Ascending aorta (tissue), 2 donors: ENCODE measurements around the gene SERPINA3. TPM values are rescaled to one million over a fixed set of nuclear protein-coding genes. Genes with fewer than 3 reads are reported as not detected.
A peak's percentile ranks its signal among the peaks of the same experiment; 100 is the strongest.

ENCODE experiments used
- DNase-seq, 2 donors: peaks; one replicate each; pipeline ENCODE4 v3.0.0-alpha.2; 2019; ENCODE audit warnings: low spot score in 2 of 2
- H3K27ac ChIP-seq, 2 donors: fragments of 200-600 bp; sonication (generic); one replicate each; pipeline ENCODE4 v1.5.1; 2016 to 2017; ENCODE audit warnings: mild to moderate bottlenecking in 1 of 2
- H3K27me3 ChIP-seq: fragments of 200-600 bp; sonication (generic); one replicate; pipeline ENCODE4 v1.5.1; 2017
- H3K36me3 ChIP-seq, 2 donors: fragments of 200-600 bp; sonication (generic); one replicate each; pipeline ENCODE4 v1.5.1; 2016
- H3K4me1 ChIP-seq, 2 donors: fragments of 200-600 bp; sonication (generic); one replicate each; pipeline ENCODE4 v1.5.1; 2016 to 2017; ENCODE audit warnings: mild to moderate bottlenecking in 1 of 2
- H3K4me3 ChIP-seq, 2 donors: fragments of 200-600 bp; sonication (generic); one replicate each; pipeline ENCODE4 v1.5.1; 2016 to 2017; ENCODE audit warnings: mild to moderate bottlenecking in 1 of 2
- H3K9me3 ChIP-seq, 2 donors: fragments of 200-600 bp; sonication (generic); one replicate each; pipeline ENCODE4 v1.5.1; 2016
- CTCF ChIP-seq, 3 experiments: fragments of 200-600 bp in 2 of 3; fragments of 450-650 bp in 1 of 3; sonication (generic) in 2 of 3; IDR thresholded peaks; one replicate each; pipeline ENCODE4 v1.5.1; 2016 to 2019; ENCODE audit warnings: antibody characterized with exemption in 3 of 3, mild to moderate bottlenecking in 1 of 3, moderate library complexity in 1 of 3
- intact Hi-C: fragments of 100-400 bp; cut with DNase I; formaldehyde crosslinking; loops from one replicate; pipeline ENCODE4 v1.15.1; 2023
- total RNA-seq: library from RNA; depleted of rRNA; stranded (reverse); fragments of >200 nt; gene quantifications from one replicate; pipeline ENCODE4 v1.1.0, GENCODE V29; 2016

SERPINA3 gene
- total RNA-seq, 1 donor from 2014 or later = 207 TPM

- Histone ChIP-seq H3K4me1 (peaks cover 0 to 7% of the 10 kb centered on the region in 2 donors), H3K36me3 (no peaks in the 10 kb centered on the region), H3K27ac (no peak overlapping the region), H3K27me3 (no peaks in the 10 kb centered on the region), H3K4me3 (no peak overlapping the region), H3K9me3 (no peaks in the 10 kb centered on the region)
- TF ChIP-seq CTCF (IDR thresholded peaks at IDR 0.05) = no peak
- no peak for DNase-seq
- intact Hi-C loops = no loop called here
Measured at GRCh38 chr14:94570002-94570400, 42.2 kb upstream of the SERPINA3 start.

GRCh38 chr14:94570440-94570839 lies 41.8 kb upstream of the SERPINA3 start:
- TF ChIP-seq CTCF (IDR thresholded peaks at IDR 0.05) = no peak
- no peak overlapping the region for H3K27ac ChIP-seq
- H3K4me3 ChIP-seq = no peak overlapping the region
- DNase-seq = no peak
- H3K27me3 ChIP-seq = no peaks in the 10 kb centered on the region
- H3K4me1 ChIP-seq = peaks cover 0 to 7% of the 10 kb centered on the region in 2 donors
- intact Hi-C loops = no loop called here
- H3K9me3 ChIP-seq = no peaks in the 10 kb centered on the region
- H3K36me3 ChIP-seq = no peaks in the 10 kb centered on the region

GRCh38 chr14:94571395-94571794 lies 40.8 kb upstream of the SERPINA3 start:
- no peak for TF ChIP-seq CTCF (IDR thresholded peaks at IDR 0.05)
- peak overlapping the region; percentile 56 to 61 for H3K27ac ChIP-seq
- intact Hi-C loops = no loop called here
- H3K9me3 ChIP-seq = no peaks in the 10 kb centered on the region
- peaks cover 0 to 7% of the 10 kb centered on the region in 2 donors for H3K4me1 ChIP-seq
- no peak for DNase-seq
- no peaks in the 10 kb centered on the region for H3K36me3 ChIP-seq
- H3K27me3 ChIP-seq = no peaks in the 10 kb centered on the region
- H3K4me3 ChIP-seq = no peak overlapping the region

- DNase-seq = no peak
- Histone ChIP-seq H3K27ac (peak overlapping the region; percentile 56 to 61), H3K9me3 (no peaks in the 10 kb centered on the region), H3K27me3 (no peaks in the 10 kb centered on the region), H3K4me1 (peaks cover 0 to 7% of the 10 kb centered on the region in 2 donors), H3K36me3 (no peaks in the 10 kb centered on the region), H3K4me3 (no peak overlapping the region)
- intact Hi-C loops = no loop called here
- TF ChIP-seq CTCF (IDR thresholded peaks at IDR 0.05) = no peak
Measured at GRCh38 chr14:94571950-94572349, 40.2 kb upstream of the SERPINA3 start.

GRCh38 chr14:94572637-94573303 lies 39.4 kb upstream of the SERPINA3 start:
- intact Hi-C loops = no loop called here
- Histone ChIP-seq H3K27me3 (no peaks in the 10 kb centered on the region), H3K27ac (peak overlapping the region; percentile 56 to 61), H3K4me1 (peaks cover 0 to 7% of the 10 kb centered on the region in 2 donors), H3K4me3 (no peak overlapping the region), H3K36me3 (no peaks in the 10 kb centered on the region), H3K9me3 (no peaks in the 10 kb centered on the region)
- TF ChIP-seq CTCF (IDR thresholded peaks at IDR 0.05) = no peak
- DNase-seq = no peak
